ENCODE measurements around the gene USH2A. TPM values are rescaled to one million over a fixed set of nuclear protein-coding genes. Genes with fewer than 3 reads are reported as not detected.

Gene USH2A
- total RNA-seq, 1 experiment from 2014 or later, result not detected

DNA sequence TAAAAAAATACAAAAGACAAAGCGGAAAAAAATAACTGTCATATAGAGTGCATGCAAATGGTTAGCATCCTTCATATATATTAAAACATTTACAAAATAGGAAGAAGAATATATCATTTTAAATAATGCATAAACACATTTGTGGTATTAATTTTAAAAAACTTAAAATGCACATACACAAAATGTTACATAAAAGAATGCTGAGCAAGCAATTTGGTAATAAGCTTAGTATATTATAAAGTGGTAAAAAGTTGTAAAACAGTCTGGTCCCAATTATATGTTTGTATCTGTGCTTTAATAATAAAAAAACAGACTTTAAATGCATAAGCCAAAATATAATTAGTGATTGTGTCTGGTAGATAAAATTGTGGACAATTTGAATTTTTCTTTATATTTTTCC lies 394.6 kb downstream of the USH2A start:
- no TSS peak for BruUV-seq (replicated peaks)
- H3K27ac ChIP-seq (ENCODE audit: low read depth, low read length, poor library complexity, severe bottlenecking), result no peak overlapping the region
- no peak for TF ChIP-seq CTCF (conservative IDR thresholded peaks at IDR 0.05; ENCODE audit: low read depth, low read length)
- no peak for TF ChIP-seq EZH2 (IDR thresholded peaks at IDR 0.05; ENCODE audit: borderline replicate concordance, low read depth, low read length, poor library complexity, severe bottlenecking)
- H3K4me1 ChIP-seq (ENCODE audit: insufficient read depth, low read length, poor library complexity, severe bottlenecking), result no peaks in the 10 kb centered on the region
- intact Hi-C loops (cut with micrococcal nuclease; ENCODE audit: unreplicated experiment), result no loop called here
- no peaks in the 10 kb centered on the region for H3K36me3 ChIP-seq (ENCODE audit: insufficient read depth, low read length, poor library complexity, severe bottlenecking)
- ChIA-PET CTCF (no interaction called here), POLR2A (ENCODE audit: low non-redundant PET) (no interaction called here)
- H3K27me3 ChIP-seq (replicated peaks; ENCODE audit: insufficient read depth, low read depth, low read length, poor library complexity), result no peaks in the 10 kb centered on the region
- no peak overlapping the region for H3K4me3 ChIP-seq (ENCODE audit: low read depth, low read length, poor library complexity, severe bottlenecking)
- H3K9me3 ChIP-seq (ENCODE audit: low read depth, low read length, poor library complexity, severe bottlenecking), result no peaks in the 10 kb centered on the region
- DNase-seq (ENCODE audit: low spot score), result no peak

GRCh38 chr1:216024546-216024945 lies 398.7 kb downstream of the USH2A start:
- DNase-seq (ENCODE audit: low spot score), result no peak
- POLR2A ChIA-PET (ENCODE audit: low non-redundant PET), result no interaction called here
- H3K4me3 ChIP-seq (ENCODE audit: low read depth, low read length, poor library complexity, severe bottlenecking), result no peak overlapping the region
- intact Hi-C loops (cut with micrococcal nuclease; ENCODE audit: unreplicated experiment), result no loop called here
- no peaks in the 10 kb centered on the region for H3K4me1 ChIP-seq (ENCODE audit: insufficient read depth, low read length, poor library complexity, severe bottlenecking)
- H3K27ac ChIP-seq (ENCODE audit: low read depth, low read length, poor library complexity, severe bottlenecking), result no peak overlapping the region
- no TSS peak for BruUV-seq (replicated peaks)
- peaks cover 7% of the 10 kb centered on the region for H3K27me3 ChIP-seq (replicated peaks; ENCODE audit: insufficient read depth, low read depth, low read length, poor library complexity)
- TF ChIP-seq EZH2 (IDR thresholded peaks at IDR 0.05; ENCODE audit: borderline replicate concordance, low read depth, low read length, poor library complexity, severe bottlenecking) (no peak), CTCF (conservative IDR thresholded peaks at IDR 0.05; ENCODE audit: low read depth, low read length) (no peak)
- H3K36me3 ChIP-seq (ENCODE audit: insufficient read depth, low read length, poor library complexity, severe bottlenecking), result no peaks in the 10 kb centered on the region
- H3K9me3 ChIP-seq (ENCODE audit: low read depth, low read length, poor library complexity, severe bottlenecking), result no peaks in the 10 kb centered on the region
- CTCF ChIA-PET, result no interaction called here

- CTCF ChIA-PET, result no interaction called here
- no peak overlapping the region for H3K4me3 ChIP-seq (ENCODE audit: low read depth, low read length, poor library complexity, severe bottlenecking)
- H3K27ac ChIP-seq (ENCODE audit: low read depth, low read length, poor library complexity, severe bottlenecking), result no peak overlapping the region
- H3K36me3 ChIP-seq (ENCODE audit: insufficient read depth, low read length, poor library complexity, severe bottlenecking), result no peaks in the 10 kb centered on the region
- POLR2A ChIA-PET (ENCODE audit: low non-redundant PET), result no interaction called here
- TF ChIP-seq EZH2 (IDR thresholded peaks at IDR 0.05; ENCODE audit: borderline replicate concordance, low read depth, low read length, poor library complexity, severe bottlenecking) (no peak), CTCF (conservative IDR thresholded peaks at IDR 0.05; ENCODE audit: low read depth, low read length) (no peak)
- H3K9me3 ChIP-seq (ENCODE audit: low read depth, low read length, poor library complexity, severe bottlenecking), result no peaks in the 10 kb centered on the region
- BruUV-seq (replicated peaks), result no TSS peak
- no peaks in the 10 kb centered on the region for H3K4me1 ChIP-seq (ENCODE audit: insufficient read depth, low read length, poor library complexity, severe bottlenecking)
- no peak for DNase-seq (ENCODE audit: low spot score)
- intact Hi-C loops (cut with micrococcal nuclease; ENCODE audit: unreplicated experiment), result no loop called here
- H3K27me3 ChIP-seq (replicated peaks; ENCODE audit: insufficient read depth, low read depth, low read length, poor library complexity), result peaks cover 16% of the 10 kb centered on the region
Measured at GRCh38 chr1:216020743-216021345, 402.4 kb downstream of the USH2A start.

Data from A673 (cell line).